Esophagus squamous epithelium (tissue), 4 donors: Measurements from ENCODE around the gene EXPH5.

ENCODE experiments used
- POLR2A ChIP-seq, 4 donors: fragments of 450-650 bp; IDR thresholded peaks; one replicate each; pipeline ENCODE4 v1.6.1; 2017; ENCODE audit warnings: antibody characterized with exemption in 4 of 4, mild to moderate bottlenecking in 4 of 4, moderate library complexity in 3 of 4
- TF ChIP-seq, protein P1 (sequence below), 6 experiments: fragments of 450-650 bp in 4 of 6; fragments of 200-600 bp in 2 of 6; sonication (generic) in 2 of 6; IDR thresholded peaks; one replicate each; pipeline ENCODE4 v1.5.1; 2016 to 2019; ENCODE audit warnings: antibody characterized with exemption in 6 of 6, mild to moderate bottlenecking in 4 of 6, moderate library complexity in 4 of 6

DNA sequence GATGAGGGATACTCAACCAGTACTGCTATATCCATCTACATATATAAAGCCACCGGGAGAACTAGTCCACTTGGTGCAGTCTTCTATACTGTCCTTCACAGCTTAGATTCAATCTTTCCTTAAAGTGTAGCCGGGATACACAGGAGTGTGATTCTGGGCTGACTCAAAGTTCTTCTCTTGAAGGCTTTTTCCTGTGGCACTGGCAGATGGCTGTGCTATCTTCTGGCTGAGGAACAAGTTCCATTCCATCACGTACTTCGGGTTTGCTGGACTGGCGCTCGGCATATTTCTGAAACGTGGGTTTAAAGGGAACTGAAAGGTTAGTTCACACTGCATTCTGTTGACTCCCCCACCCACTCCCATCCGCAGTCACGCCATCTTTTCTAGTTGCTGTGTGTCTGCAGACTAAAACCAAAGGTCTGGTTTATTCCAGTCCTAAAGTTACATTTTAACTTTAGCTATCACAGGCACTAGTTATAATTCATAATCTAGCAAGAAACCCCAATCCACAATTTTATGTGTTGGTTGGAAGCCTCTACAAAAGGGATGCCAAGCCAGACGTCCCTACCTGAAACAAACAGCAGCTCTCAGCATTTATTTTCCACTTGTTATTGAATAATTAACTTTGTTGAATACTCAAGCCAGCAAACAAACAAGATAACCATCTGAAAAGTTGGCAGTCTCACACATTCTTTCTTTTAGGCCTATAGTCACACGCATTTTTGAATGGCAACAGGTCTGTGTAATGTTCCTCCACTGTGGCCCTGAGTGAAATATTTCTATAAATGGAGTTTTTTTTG is 118.7 kb downstream of the EXPH5 start:
- TF ChIP-seq, protein P1, sequence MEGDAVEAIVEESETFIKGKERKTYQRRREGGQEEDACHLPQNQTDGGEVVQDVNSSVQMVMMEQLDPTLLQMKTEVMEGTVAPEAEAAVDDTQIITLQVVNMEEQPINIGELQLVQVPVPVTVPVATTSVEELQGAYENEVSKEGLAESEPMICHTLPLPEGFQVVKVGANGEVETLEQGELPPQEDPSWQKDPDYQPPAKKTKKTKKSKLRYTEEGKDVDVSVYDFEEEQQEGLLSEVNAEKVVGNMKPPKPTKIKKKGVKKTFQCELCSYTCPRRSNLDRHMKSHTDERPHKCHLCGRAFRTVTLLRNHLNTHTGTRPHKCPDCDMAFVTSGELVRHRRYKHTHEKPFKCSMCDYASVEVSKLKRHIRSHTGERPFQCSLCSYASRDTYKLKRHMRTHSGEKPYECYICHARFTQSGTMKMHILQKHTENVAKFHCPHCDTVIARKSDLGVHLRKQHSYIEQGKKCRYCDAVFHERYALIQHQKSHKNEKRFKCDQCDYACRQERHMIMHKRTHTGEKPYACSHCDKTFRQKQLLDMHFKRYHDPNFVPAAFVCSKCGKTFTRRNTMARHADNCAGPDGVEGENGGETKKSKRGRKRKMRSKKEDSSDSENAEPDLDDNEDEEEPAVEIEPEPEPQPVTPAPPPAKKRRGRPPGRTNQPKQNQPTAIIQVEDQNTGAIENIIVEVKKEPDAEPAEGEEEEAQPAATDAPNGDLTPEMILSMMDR (IDR thresholded peaks at IDR 0.05): no peak
- no peak for TF ChIP-seq POLR2A (IDR thresholded peaks at IDR 0.05)
